ENCODE results near the gene UNC5C. TPM values are rescaled to one million over a fixed set of nuclear protein-coding genes. Genes with fewer than 3 reads are reported as not detected.

UNC5C gene
- total and polyA plus RNA-seq, 2 of the 8 experiments (the other 6 are each of a cell fraction or from before 2014, with no cell fraction given), result 0.30 to 1.3 TPM

GRCh38 chr4:95402299-95402698, 146.5 kb downstream of the UNC5C start:
- no peak overlapping the region for H4K91ac ChIP-seq (replicated peaks; ENCODE audit: insufficient read length, low read length)
- no peak overlapping the region for H2BK20ac ChIP-seq (ENCODE audit: low read length)
- H3K27me3 ChIP-seq (replicated peaks in 1 of 4; ENCODE audit: control insufficient read depth in 3 of 4, extremely low read depth in 1 of 4, insufficient read depth in 3 of 4, low read length in 3 of 4), result no peaks in the 10 kb centered on the region
- H3K4me1 ChIP-seq (replicated peaks in 1 of 4; ENCODE audit: control insufficient read depth in 3 of 4, insufficient read depth in 4 of 4, low read length in 3 of 4), result peaks cover 0 to 8% (median under 1%) of the 10 kb centered on the region in 4 experiments; a peak in 3 of 7 replicates
- no peaks in the 10 kb centered on the region for H3K79me1 ChIP-seq (ENCODE audit: low read depth, low read length)
- no peak overlapping the region for H3K18ac ChIP-seq (ENCODE audit: extremely low read depth, low read length)
- H3K9me3 ChIP-seq (ENCODE audit: insufficient read depth in 2 of 2, low read depth in 1 of 2, low read length in 1 of 2), result no peaks in the 10 kb centered on the region
- H3K4me3 ChIP-seq (ENCODE audit: extremely low read depth in 1 of 4, insufficient read depth in 2 of 4, low read depth in 3 of 4, low read length in 4 of 4), result no peak overlapping the region
- no peak overlapping the region for H3K56ac ChIP-seq (replicated peaks; ENCODE audit: insufficient read length, low read depth, low read length)
- H3K79me2 ChIP-seq (ENCODE audit: control insufficient read depth in 1 of 2, insufficient read depth in 2 of 2, low read length in 2 of 2), result no peaks in the 10 kb centered on the region
- CTCF ChIA-PET (ENCODE audit: partially characterized antibody), result interaction anchor here (1.3 kb wide), 1 partner anchor 12 kb away, joined by 3 read pairs; no protein-coding TSS in a partner anchor
- no peak overlapping the region for H2AK5ac ChIP-seq (ENCODE audit: low read depth, low read length)
- H2BK12ac ChIP-seq (ENCODE audit: low read depth, low read length), result no peak overlapping the region
- H3K4me2 ChIP-seq (ENCODE audit: insufficient read depth in 1 of 2, low read depth in 2 of 2, low read length in 2 of 2), result no peak overlapping the region
- no peak overlapping the region for H3K4ac ChIP-seq (replicated peaks; ENCODE audit: insufficient read length, low read depth, low read length)
- no peak overlapping the region for H3K14ac ChIP-seq (ENCODE audit: insufficient read length)
- H4K5ac ChIP-seq (ENCODE audit: insufficient read length, low read depth, low read length), result no peak overlapping the region
- no peaks in the 10 kb centered on the region for H4K20me1 ChIP-seq (replicated peaks in 1 of 2; ENCODE audit: control insufficient read depth in 1 of 2, insufficient read depth in 2 of 2, low read length in 2 of 2)
- H2BK120ac ChIP-seq (replicated peaks; ENCODE audit: low read depth, low read length), result no peak overlapping the region
- H3K36me3 ChIP-seq (ENCODE audit: control insufficient read depth in 2 of 4, insufficient read depth in 4 of 4, low read length in 3 of 4), result no peaks in the 10 kb centered on the region
- H4K8ac ChIP-seq (ENCODE audit: extremely low read depth, insufficient read depth, low read length), result no peak overlapping the region
- H2BK5ac ChIP-seq (ENCODE audit: low read depth, low read length), result no peak overlapping the region
- H2BK15ac ChIP-seq (ENCODE audit: low read length), result no peak overlapping the region
- H2AFZ ChIP-seq (ENCODE audit: low read length), result no peak overlapping the region
- TF ChIP-seq RFX5 (IDR thresholded peaks at IDR 0.05; ENCODE audit: borderline replicate concordance, low read depth, low read length) (no peak), SIX5 (IDR thresholded peaks at IDR 0.05; ENCODE audit: low read depth, low read length) (no peak), CEBPB (IDR thresholded peaks at IDR 0.05; ENCODE audit: low read depth, low read length) (no peak), RXRA (IDR thresholded peaks at IDR 0.05; ENCODE audit: insufficient read depth, low read depth, low read length) (no peak), PHF8 (conservative IDR thresholded peaks at IDR 0.05; ENCODE audit: low read depth, low read length) (no peak), CREB1 (IDR thresholded peaks at IDR 0.05) (no peak), NANOG (IDR thresholded peaks at IDR 0.05; ENCODE audit: insufficient read depth, low read depth, low read length, poor library complexity, severe bottlenecking) (no peak), NRF1 (IDR thresholded peaks at IDR 0.05; ENCODE audit: low read depth, low read length) (no peak), SUZ12 (IDR thresholded peaks at IDR 0.05; ENCODE audit: low read length) (no peak)
- POLR2A ChIA-PET (ENCODE audit: partially characterized antibody), result no interaction called here
- H3K9ac ChIP-seq (replicated peaks in 1 of 4; ENCODE audit: extremely low read depth in 1 of 4, low read depth in 3 of 4, low read length in 3 of 4), result no peak overlapping the region
- no peak overlapping the region for H3K23ac ChIP-seq (ENCODE audit: insufficient read length)
- no peaks in the 10 kb centered on the region for H3K23me2 ChIP-seq (ENCODE audit: low read depth, low read length)
- no peak overlapping the region for H3K27ac ChIP-seq (ENCODE audit: low read depth, low read length)
- DNase-seq (ENCODE audit: low read depth in 1 of 2, low spot score in 2 of 2) (no peak), FAIRE-seq (no peak)
